NCI-H1436 (cell line): ENCODE results near the gene TATDN3.
"Not testable (repeated sequence)": the region's sequence is repeated elsewhere in the genome, so short reads cannot be mapped to it uniquely, and the experiment has no call there.

Source experiments
- DNase-seq: peaks from one replicate; lab custom pipeline; 2025; lab: John Stamatoyannopoulos, UW

The TATDN3 gene

DNA sequence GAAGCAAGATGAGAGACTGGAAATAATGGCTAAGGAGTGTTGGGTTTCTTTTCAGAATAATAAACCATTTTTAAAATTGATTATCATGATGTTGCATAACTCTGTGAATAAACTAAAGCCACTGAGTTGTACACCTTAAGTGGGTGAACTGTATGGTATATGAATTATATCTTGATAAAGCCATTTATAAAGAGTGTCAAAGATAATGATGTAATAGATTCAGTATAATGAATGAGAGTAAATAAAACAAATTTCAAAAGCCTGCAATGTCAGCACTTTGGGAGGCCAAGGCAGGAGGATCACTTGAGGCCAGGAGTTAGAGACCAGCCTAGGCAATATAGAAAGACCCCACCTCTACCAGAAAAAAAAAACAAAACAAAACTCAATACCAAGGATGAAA, 16.5 kb upstream of the TATDN3 start:
- no peak for DNase-seq

DNA sequence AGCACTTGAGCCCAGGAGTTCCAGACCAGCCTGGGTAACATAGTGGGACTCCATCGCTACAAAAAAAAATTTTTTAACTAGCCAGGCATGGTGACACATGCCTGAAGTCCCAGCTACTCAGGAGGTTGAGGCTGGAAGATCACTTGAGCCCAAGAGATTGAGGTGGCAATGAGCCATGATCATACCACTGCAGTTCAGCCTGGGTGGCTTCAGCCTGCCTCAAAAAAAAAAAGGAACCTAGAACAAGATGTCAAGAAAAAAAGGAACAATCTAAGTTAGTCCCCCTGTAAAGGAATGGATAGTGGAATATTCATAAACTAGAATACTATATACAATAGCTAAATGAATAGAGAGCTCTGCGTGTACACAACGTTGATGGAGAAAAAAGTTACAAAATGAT, 14.5 kb upstream of the TATDN3 start:
- DNase-seq: no peak

DNA sequence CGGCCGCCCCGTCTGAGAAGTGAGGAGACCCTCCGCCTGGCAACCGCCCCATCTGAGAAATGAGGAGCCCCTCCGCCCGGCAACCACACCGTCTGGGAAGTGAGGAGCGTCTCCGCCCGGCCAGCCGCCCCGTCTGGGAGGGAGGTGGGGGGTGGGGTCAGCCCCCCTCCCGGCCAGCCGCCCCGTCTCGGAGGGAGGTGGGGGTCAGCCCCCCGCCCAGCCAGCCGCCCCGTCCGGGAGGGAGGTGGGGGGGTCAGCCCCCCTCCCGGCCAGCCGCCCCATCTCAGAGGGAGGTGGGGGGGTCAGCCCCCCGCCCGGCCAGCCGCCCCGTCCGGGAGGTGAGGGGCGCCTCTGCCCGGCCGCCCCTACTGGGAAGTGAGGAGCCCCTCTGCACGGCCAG, 12.6 kb upstream of the TATDN3 start:
- not testable (repeated sequence) for DNase-seq

DNA sequence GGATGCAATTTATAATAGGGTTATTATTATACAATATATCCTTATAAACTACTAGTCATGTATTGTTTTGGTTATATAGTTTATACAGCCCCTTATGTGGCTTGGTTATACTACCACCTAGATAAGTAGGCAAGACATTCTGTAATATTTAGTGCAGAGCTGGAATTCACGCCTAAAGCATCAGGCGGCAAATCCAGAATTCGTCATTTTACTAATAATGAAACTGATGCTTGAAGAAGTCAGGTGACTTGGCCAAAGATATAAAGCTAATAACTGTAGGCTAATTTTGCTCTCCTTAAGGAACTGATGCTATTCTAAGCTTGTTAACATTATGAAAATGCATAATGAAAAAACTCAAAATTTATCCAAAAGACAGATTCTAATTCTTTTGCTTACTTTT, 10.9 kb upstream of the TATDN3 start:
- no peak for DNase-seq

DNA sequence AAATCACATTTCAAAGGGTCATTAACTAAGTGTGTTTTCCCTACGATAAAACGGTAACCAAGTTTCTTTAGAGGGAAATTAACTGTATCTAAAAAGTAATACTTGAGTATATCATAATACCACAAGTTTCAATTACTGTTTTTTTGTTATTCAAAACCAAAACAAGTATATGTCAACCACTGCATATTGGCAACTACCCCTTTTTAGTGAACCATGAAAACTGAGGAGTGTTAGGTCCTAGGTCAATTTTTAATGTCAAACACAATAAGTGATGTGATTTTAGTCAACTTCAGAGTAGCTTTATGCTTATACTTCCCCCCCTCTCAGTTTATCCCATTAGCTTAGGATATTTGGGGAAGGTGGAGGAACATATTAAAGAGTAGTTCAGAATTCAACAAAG, 10.5 kb upstream of the TATDN3 start:
- no peak for DNase-seq

DNA sequence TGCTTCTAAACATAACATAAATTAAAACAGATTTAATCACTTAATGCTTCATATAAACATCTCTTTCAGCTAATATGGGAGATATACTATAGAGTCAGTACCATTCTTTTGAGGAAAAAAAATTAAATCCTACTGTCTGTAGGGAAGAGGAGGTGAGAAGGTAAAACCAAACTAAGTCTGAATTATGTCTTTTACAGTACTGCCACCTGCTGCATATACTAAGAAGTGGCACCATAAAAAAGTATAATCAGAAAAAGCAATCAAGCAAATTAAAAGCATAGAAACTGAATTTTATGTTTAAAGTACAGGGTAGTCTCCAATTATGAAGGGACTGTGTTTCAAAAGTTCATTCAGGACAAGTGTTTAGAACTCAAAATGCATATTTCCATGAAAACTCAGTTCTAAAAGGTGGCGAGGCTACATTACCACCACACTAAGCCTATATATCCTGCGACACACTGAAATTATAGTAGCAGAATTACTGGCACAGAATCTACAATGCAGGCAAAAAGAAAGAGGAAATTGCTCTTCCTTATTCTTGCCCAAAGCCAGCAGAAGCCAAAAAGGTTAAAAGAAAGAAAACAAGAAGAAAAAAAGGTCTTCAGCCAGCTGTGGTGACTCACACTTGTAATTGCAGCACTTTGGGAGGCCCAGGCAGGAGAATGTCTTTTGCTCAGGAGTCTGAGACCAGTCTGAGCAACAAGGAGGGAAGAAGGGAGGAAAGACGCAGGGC, 9.1 kb upstream of the TATDN3 start:
- DNase-seq: no peak

DNA sequence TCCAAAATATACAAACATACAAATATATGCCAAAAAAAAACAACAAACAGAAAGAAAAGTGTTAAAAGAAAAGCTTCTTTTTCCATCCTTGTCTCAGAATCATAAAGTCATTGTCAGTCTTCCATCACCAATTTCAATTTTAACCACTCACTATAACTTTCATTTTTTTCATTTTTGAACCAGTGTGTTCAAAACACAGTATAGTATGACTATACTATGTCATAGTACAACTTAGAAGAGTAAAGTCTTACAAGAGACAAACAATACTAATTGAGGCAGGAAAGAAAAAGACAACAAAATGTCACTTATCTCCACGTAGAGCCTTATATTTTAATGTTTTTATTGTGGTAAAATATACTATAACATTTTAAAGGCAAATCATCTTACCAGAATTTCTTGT, 7.7 kb upstream of the TATDN3 start:
- DNase-seq: no peak

DNA sequence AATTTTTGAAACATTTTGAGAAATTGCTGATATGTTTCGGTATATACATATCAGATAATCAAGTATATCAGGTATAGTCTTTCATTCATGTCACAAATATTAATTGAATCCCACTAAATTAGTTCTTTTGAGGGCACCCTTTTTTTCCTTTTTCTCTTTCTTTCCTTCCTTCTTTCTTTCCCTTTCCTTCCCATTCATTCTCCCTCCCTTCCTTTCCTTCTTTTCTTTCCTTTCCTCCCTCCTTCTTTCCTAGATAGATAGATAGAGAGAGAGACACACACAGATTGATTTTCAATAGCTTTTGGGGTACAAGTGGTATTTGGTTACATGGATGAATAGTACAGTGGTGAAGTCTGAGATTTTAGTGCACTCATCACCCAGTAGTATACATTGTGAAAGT, 5.8 kb upstream of the TATDN3 start:
- no peak for DNase-seq

DNA sequence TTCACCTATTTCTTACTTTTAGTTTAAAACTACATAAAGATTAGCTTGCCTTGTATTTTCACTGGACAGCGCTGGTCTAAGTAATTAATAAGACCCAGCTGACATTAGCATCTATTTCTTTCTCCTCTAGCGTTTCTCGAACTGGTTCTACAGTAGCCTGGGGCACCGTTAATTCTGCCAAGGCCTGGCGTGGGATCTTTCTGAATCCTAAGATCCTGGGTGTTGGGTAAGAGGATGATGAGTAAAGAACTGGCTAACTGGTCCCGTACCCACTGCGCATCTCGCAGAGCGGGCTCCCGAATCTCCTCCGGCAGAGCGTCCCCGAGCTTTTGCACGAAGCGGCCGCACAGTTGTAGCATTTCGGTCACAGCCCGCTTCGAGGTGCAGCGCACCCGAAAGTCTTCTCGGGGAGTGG, 426 bp upstream of the TATDN3 start:
- no peak for DNase-seq

DNA sequence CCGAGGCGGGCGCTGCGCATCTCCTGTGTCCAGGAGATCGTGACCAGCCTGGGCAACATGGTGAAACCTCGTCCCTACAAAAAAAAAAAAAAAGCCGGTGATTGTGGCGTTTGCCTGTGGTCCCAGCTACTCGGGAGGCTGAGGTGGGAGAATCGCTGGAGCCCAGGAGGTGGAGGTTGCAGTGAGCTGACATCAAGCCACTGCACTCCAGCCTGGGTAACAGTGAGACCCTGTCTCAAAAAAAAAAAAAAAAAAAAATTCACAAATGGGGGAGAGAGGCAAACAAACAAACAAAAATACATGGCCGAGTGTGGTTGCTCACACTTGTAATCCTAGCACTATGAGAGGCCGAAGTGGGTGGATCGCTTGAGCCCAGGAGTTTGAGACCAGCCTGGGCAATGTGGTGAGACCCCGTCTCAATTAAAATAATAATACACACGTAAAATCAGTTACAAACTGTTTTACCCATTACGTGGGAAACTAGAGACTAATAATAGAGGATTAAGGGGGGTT, 758 bp downstream of the TATDN3 start:
- no peak for DNase-seq

DNA sequence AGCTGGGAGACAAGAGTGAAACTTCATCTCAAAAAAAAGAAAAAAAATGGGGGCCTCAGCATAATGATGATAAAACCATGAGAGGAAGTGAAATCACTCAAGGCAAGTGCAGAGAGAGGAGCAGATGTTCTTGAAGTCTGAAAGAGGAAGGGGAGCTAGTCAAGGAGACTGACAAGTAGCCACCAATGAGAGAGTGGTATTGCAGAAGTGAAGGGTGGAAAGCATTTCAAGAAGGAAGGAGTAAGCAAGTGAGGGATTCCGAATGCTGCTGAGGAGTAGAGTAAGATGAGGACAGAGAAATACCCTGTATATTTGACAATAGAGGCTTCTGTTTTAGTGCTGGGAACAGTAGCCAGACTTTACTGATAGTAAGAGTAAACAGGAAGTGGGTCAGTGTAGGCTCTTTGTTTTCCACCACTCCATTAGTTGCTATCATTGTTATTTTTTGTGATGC, 2.9 kb downstream of the TATDN3 start:
- DNase-seq: no peak

DNA sequence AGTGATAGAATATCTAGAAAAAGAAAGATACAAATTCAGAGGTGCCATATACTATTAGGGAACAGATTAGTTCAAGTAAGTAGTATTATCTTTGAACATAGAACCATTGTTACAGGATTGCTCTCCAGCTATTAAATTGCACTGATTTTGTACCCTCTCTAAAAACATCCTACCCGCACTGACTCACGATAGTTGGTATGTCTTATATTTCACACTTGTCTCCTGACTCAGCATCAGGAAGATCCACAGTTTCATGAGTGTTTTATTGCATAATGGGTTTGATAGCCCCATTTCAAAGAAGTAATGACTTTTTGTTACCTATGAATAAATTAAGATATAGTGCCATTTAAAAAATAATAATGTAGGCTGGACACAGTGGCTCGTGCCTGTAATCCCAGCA, 6.0 kb downstream of the TATDN3 start:
- DNase-seq: no peak

DNA sequence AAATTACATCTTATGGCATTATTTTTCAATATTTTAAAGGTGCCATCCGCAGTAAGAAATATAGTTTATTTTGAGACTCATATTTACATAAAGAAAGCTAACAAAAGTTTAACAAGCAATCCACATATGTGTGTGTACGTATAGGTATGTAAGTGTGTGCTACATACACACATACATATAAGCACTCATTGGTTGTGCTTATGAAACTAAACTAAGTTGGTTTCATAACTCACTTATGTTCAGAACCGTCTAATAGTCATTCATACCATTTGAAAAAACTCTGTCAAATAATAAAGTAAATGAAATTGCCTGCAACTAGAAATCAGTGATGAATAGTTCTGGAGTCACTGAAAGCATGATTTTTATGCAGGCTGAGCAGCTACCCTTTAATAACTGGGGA, 14.1 kb downstream of the TATDN3 start:
- no peak for DNase-seq

DNA sequence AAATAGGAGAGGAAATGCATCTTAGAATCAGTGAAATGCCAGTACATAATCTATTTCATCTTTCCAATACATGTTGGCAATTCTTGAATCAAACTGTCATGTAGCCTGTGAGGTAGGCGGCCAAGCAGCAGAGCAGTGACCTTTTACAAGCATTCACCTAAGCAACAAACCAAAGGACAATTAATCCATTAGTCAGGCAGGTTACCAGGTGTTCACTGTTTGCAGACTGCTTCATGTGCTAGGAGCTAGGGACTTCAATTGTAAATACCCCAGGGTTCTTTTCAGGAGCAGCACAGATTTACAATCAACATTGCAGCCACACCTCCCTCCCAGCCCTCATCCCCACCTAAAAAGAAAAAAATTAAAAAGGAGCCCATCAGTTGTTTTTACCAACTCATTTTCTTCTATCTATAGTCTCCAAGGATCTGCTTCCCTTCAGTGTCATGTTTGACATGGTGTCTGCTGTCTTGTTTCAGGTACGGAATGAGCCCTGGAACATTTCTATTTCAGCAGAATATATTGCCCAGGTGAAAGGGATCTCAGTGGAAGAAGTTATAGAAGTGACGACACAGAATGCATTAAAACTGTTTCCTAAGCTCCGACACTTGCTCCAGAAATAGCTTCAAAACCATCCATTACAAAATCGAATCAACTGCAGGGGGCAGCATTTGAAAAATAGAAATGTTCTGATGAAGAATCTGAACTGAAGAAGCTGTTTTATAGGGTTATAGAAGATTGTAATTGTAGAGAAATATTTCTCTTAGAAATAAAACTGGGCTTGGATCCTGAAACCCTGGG, 23.0 kb downstream of the TATDN3 start:
- no peak for DNase-seq

DNA sequence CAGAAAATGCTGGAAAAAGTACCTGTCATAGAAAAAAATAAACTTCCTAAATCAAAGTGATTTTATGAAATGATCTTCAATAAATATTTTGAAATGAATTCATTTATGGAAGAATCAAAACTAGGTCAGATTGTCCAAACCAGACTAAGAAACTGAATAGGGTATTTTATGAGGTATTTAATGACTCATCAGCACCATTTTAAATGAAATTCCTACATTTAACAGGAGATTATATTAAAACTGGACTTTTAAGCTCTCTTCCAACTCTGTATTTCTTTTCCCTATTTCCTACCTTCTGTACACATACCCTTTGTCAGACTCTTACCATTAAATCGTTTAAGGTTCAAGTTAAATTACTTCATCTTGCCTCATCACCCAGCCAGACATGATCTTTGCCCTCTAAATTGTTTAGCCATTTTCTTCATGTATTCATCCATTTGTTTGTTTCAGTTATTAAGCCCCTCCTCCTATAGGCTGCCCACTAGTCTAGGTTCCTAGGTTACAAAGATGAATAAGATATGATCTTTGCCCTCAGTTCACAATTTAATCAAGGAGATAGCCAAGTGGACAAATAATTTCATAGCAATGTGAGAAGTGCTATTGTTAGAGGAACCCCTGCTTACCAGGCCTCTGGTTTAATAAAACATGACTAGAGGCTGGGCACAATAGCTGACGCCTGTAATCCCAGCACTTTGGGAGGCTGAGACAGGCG, 25.0 kb downstream of the TATDN3 start:
- DNase-seq: no peak

DNA sequence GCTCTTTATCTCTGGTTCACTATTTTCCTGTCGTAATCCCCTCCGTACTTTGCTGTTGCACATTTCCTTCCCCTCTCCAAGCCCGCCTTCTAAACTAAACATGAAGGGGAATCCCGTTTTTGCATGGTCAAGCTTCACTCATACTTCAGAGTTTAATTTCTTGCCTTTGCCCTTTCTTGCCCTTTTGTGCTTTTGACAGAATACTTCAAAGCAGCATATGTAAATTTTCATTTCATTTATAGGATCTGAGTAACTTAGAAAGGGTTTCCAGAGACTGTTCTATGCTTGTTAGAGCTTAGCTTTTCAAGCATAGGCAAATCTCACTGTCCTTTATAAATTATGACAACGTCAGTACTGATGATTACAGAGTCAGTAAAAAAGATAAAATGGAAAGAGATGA, 28.0 kb downstream of the TATDN3 start:
- DNase-seq: no peak

DNA sequence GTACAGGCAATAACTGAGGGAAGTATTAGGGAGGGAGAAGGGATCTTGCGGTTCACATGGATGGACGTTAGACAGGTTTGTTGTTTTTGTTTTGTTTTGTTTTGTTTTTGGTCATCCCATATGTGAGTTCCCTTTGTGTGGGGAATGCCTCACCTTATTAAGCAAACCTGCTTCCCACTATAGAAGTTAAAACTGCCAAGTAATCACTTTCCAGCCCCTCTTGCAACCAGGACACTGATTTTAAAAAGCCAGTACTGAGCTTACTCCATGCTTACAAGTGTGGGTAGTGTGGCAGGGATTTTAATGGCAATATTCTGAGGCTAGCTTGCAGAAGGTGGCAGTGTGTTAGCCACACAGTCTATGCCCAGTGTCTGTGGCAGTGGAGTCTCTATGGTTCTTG, 29.3 kb downstream of the TATDN3 start:
- no peak for DNase-seq

DNA sequence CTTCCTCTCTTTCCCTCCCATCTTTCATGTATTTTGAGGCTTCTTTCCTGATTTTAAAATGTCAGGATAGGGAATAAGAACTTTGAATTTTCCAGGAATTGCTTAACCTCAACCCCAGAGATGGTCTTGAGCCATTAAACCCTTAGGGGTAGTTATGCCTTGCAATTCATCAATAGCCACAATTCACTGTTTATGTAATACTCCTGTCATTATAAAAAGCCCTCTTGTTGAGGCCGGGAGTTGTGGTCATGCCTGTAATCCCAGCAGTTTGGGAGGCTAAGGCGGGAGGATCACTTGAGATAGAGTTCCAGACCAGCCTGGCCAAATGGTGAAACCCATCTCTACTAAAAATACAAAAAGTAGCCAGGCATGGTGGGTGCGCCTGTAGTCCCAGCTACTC, 31.3 kb downstream of the TATDN3 start:
- no peak for DNase-seq

DNA sequence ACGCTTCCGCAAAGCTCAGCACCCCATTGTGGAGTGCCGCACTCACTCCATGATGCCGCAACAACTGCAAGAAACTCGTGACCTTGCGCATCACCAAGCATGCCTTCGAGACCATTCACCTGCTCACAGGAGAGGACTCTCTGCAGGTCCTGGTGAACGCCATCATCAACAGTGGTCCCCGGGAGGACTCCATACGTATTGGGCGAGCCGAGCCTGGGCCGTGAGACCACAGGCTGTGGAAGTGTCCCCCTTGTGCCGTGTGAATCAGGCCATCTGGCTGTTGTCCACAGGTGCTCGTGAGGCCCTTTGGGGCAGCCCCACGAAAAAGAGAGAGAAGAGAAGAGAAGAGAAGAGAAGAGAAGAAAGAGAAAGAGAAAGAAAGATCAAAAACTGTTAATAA, 32.5 kb downstream of the TATDN3 start:
- DNase-seq: no peak

DNA sequence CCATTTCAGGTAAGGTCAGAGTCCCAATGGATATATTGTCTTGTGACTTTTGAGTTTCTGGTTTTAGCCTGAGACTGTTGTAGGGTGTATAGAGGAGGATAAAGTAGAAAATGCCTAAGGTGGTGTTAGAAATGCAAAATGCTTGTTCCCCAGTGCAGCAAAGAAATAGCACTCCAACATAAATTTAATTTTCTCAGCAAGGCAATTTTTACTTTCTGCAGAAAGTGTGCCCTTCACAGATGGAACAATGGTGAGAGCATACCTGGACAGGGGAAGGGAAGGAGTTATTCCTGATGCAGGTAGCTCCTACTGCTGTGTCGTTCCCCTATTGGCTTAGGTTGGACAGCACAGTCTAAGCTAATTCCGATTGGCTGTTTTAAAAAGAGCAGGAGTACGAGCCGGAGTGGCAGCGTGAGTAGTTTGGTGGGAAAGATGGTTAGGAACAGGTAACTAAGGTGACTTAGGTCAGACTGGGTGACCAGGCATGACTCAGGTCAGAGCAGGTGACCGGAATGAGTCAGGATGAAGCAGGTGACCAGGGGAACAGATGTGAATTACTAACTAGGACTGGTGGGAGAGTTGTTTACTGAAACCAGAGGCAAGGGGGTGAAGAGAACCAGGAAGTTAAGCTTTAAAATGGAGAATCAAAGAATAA, 34.2 kb downstream of the TATDN3 start:
- no peak for DNase-seq

DNA sequence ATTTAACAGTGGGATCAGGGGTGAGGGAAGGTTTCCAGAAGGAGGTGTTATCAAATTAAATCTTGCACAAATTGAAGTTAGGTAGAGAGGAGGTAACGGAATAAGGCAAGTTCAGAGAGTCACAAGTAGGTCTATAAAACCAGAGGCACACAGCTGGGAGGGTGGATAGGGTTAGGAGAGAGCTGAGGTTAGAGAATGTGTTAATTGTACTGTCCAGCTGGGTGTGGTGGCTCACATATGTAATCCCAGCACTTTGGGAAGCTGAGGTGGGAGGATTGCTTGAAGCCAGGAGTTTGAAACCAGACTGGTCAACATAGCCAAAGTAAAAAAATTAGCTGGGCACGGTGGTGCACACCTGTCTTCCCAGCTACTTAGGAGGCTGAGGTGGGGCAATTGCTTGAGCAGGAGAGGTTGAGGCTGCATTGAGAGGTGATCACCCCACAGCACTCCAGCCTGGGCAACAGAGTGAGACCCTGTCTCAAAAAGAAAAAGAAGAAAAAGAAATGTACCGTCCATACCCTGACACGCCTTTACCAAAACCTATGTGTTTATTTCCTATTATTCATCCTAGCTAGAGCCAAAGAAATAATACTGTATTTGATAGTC, 35.6 kb downstream of the TATDN3 start:
- DNase-seq: no peak

DNA sequence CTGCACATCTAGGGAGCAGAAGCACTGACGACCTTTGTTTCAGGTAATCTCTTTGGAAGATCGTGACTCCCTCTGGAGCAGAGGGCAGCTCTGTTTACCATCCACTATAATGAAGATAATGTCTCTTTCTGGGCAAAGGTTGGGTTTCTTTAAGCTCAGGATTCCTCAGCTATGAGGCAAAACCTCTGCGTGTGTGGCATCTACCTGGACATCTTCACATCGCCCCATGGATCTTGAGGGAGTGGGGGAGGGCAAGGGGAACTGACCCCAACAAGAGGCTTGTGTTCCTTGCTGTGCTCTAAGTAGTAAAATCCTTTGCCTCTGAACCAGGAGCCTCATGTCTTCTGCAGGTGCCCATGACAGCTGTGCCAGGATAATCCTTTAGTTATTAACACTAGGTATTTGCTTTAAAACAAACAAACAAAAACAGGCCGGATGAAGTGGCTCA, 36.2 kb downstream of the TATDN3 start:
- DNase-seq: no peak
